HG03460 (cell line): ENCODE data around the gene GDI1.

Experiments used
- ATAC-seq: cut with Tn5 transposase; IDR thresholded peaks from one replicate; pipeline ENCODE4 v1.9.1; 2021; ENCODE audit not compliant: unreplicated experiment

GDI1 gene

DNA sequence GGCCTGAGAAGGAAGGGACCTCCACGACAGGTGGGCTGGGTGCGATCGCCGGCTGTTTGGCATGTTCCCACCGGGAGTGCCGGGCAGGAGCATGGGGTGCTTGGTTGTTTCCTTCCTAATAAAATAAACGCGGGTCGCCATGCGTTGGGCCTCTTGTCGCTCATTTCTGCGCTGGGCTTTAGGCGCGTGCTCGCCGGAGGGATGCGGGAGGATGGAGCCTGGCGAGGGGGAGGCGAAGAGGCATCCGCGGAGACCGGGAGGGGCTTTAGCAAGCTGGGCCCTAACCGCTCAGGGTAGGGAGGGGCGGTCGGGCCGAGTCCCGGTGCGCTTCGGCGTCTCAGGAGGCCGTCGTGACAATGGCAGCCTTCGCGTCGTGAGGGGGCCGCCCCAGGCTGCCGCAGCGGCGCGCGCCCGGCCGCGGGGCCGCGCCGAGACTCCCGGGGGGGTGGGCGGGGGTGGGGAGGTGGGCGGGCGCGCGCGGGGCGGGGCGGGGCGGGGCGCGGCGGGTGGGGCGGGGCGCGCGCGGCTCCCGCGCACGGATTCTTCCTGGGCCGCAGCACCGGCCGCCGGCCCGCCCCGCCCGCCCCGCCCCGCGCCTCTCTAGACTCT, 476 bp upstream of the GDI1 start:
- no peak for ATAC-seq

DNA sequence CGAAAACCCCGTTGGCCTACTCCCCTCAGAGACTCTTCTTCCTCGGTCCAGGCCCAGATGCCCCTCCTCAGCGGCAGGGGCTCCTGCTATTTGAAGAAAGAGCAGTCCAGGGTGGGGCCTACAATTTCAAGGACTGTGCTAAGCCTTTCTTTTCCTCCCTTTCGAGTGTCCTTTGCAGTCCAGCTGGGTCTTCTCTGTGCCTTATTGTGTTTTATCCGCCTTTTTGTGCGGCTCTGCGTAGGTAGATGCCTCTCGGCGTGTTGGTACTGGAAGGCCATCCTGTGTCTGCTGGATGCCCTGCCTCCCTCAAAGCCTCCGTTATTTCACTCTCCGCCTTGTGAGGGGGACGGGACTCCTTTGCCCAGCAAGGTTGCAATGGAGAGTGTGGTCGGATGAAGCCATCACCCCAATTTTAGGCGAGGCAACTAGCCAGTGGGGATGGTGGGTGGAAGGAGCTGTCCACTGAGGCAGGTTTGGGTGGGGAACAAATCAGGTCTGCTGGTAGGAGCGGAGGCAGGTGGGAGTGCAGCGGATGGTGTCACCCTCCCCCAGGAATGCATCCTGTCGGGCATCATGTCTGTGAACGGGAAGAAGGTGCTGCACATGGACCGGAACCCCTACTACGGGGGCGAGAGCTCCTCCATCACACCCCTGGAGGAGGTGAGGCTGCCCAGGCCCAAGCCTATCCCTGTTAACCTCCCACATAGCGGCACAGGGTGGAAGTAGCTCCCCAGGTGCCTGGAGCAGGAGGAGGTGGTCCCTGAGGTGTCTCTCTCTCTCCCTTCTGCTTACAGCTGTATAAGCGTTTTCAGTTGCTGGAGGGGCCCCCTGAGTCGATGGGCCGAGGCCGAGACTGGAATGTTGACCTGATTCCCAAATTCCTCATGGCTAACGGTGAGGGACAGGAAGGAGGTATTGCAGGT, 1.3 kb downstream of the GDI1 start:
- no peak for ATAC-seq

DNA sequence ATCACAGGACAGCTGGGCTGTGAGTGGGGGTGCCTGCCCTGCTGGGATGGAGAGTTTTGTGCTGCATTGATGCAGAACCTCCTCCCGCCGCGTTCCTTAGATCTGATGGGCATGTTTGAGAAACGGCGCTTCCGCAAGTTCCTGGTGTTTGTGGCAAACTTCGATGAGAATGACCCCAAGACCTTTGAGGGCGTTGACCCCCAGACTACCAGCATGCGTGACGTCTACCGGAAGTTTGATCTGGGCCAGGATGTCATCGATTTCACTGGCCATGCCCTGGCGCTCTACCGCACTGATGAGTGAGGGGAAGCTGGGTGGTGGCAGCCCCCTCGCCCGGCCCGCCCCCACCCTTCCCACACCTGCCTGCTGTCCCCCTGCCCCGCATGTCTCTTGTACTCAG, 2.9 kb downstream of the GDI1 start:
- no peak for ATAC-seq

DNA sequence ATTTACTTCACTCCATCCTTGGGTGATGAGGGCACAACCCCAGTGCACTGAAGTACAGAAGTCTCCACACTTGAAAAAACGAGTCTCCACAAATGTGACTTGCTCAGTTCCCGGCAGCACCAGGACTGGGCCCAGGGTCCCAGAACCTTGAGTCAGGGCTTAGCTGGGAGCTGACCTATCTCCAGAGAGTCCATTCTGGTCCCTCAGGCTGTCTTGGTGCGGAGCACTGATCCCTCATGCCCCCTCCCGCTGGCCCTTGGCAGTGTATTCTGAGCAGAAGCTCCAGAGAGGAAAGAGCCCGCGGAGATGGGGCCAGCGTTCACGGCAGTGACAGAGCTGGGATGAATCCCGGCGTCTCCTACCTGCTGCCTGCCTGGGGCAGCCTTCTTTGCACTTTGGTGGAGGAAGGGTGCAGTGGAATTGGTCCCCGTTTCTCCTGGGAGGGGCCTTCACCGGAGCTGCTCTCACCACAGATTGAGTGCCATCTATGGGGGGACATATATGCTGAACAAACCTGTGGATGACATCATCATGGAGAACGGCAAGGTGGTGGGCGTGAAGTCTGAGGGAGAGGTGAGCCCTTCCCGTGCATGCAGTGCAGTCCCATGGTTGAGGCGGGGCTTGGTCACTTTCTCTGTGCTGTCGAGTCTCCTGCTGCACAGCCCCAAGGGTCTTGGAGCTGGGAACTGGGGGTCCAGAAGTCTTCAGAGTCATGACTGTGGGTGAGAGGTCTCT, 3.8 kb downstream of the GDI1 start:
- ATAC-seq: no peak

DNA sequence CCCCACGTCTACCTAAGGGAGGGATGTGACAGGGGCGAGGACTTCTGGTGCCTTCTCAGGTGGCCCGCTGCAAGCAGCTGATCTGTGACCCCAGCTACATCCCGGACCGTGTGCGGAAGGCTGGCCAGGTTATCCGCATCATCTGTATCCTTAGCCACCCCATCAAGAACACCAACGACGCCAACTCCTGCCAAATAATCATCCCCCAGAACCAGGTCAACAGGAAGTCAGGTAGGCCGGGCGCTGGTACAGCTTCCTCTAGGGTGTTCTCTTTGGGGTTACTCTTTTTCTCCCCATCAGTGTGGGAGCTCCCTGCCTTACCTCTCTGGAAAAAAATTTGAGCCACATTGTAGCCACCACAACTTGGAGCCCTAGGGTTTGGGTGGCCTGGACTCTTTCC, 4.6 kb downstream of the GDI1 start:
- no peak for ATAC-seq

DNA sequence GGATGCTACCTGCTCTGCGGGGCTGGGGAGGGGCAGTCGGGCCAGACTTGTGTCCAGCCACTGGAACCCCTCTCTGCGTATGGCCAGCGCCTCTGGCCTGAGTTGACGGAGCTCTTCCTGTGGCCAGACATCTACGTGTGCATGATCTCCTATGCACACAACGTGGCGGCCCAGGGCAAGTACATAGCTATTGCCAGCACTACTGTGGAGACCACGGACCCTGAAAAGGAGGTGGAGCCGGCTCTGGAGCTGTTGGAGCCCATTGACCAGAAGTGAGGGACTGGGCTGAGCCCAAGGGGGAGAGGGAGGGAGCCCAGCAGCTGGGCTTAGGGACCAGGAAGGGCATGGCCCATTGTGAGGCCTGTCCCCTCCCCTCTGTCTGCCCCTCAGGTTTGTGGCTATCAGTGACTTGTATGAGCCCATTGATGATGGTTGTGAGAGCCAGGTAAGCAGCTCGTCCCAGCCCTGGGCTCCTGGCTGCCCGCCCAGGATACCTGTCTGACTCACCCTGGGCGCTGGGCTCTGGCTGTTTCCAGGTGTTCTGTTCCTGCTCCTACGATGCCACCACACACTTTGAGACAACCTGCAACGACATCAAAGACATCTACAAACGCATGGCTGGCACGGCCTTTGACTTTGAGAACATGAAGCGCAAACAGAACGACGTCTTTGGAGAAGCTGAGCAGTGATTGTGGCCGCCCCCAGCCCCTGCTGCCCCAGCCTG, 5.2 kb downstream of the GDI1 start:
- ATAC-seq: no peak

DNA sequence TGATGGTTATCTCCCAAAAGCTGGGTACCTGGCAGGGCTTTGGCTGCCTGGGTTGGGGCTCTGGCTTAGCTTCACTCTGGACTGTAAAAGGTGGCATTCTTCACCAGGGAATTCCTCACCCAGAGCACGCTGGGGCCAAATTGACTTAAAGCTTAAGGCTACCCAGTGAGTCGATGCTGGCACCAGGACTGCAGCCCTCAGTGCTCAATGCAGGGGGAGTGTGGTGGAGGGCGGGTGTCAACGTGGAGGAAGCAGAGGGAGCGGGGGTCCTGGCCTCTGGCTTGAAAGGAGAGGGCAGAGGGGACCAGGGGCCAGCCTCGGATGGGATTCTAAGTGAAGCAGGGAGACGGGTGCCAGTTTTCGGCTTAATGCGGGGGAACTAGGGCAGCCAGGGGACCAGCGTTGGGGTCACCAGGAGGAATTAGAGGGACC, 6.5 kb downstream of the GDI1 start:
- ATAC-seq: peak; percentile 2

DNA sequence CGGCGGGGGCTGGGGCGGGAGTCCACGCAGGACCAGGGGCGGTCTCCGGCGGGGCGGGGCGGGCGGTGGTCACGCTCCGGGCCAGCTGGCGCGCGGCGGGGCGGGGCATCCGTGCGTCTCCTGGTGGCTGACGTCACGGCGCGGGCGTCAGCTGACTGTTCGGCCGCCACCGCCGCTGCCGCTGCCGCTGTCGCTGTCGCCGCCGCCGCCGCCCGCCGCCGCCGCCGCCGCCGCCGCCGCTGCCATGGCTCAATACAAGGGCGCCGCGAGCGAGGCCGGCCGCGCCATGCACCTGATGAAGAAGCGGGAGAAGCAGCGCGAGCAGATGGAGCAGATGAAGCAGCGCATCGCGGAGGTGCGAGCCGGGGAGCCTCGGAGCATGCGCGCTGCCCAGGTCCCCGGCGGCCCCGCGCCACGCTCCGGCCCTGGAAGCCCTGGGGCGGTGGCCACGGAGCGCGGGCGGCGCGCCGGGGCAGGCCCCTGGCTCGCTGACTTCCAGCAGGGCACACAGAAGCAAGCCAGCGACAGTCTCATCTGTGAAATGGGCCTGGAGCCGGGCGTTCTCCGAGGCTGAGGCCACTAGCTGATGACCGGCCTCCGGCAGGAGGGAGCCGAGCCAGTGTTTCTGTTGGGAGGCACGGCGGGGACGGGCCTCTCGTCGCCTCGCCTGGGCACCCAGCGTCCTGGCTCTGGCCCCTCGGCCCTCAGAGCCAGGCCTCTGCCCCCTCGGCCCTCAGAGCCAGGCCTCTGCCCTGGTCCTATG, 7.2 kb downstream of the GDI1 start, which contains the start of gene FAM50A:
Gene FAM50A, plus strand, starts transcription at position 150 of the 763 bp plus-strand sequence. Its CDS starts 95 bp downstream, at position 245.
- ATAC-seq: peak; percentile 87

DNA sequence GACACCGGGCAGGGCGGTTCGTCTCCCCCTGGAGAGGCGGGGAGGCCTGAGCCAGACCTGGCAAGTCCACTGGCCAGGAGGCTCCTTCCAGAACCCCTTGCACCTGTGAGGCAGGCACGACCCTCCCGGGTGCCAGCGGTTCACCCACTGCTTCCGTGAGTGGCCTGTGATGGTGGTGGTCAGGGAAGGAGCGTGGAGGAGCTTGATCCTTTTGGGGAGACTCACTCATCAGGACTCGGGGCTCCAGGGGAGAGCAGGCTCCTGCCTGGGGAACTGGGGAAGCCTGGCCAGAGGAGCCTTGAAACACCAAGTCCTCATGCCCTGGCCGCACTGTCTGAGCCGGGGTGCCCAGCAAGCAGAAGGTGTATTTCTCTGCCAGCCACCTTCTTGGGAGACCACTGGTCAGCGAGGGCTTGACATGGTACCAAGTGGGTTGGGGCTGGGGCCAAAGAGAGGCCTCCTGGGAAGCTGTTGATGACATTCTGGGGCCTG, 7.8 kb downstream of the GDI1 start:
- ATAC-seq: no peak

DNA sequence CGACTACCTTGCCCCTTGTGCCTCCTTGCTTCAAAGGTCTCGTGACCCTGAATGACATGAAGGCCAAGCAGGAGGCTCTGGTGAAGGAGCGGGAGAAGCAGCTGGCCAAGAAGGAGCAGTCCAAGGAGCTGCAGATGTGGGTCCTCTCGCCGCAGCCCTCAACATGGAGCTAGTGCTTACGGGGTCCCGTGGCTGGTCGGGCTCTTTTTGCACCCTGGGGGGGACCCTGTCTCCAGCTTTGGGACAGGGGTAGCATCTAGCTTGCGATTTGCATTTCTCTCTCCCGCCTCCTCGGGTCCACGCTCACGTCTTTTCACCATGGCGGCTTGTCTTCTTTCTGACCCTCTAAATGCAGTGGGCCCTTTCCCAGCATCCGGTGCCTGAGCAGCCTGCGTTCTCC, 8.8 kb downstream of the GDI1 start:
- ATAC-seq: no peak

DNA sequence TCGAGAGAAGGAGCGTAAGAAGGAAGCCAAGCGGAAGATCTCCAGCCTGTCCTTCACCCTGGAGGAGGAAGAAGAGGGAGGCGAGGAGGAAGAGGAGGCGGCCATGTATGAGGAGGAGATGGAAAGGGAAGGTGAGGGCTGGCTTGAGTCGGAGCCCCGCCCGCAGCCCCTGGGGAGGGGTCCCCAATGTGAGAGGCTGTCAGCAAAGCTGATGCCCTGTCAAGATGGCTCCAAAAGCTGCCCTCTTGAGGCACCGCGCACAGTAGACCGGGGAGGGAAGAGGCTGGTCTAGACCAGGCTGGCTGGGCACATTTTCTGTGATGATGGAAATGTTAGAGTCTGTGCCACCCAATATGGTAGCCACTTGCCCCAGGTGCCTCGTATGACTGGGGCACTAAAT, 9.5 kb downstream of the GDI1 start:
- ATAC-seq: no peak

DNA sequence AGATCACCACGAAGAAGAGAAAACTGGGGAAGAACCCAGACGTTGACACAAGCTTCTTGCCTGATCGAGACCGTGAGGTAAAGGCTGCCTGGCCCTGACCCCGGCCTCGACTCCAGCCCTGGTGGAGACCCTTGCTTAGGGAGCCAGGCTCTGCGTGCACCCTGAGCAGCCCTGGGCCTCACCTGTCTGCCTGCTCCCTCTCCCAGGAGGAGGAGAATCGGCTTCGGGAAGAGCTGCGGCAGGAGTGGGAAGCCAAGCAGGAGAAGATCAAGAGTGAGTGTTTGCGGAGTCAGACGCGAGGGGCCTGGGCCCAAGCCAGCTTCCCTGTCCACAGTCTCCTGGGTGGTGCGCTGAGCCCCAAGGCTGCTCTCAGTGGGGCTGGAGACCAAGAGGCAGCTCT, 11.5 kb downstream of the GDI1 start:
- ATAC-seq: no peak

DNA sequence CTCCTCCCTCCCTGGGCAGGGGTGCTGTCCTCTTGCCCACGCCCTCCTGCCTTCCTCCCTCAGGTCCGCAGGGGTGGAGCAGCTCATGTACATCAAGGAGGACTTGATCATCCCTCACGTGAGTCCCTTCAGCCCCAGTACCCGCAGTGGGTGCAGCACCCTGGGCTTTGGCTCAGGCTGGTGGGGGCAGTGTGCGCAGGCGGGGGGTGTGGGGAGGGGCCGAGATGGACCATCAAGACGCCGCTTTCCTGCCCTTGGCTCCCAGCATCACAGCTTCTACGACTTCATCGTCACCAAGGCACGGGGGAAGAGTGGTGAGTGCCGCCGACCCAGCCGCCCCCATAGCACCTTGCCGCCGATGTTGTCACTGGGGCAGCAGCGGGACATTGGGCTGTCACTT, 12.7 kb downstream of the GDI1 start:
- no peak for ATAC-seq

DNA sequence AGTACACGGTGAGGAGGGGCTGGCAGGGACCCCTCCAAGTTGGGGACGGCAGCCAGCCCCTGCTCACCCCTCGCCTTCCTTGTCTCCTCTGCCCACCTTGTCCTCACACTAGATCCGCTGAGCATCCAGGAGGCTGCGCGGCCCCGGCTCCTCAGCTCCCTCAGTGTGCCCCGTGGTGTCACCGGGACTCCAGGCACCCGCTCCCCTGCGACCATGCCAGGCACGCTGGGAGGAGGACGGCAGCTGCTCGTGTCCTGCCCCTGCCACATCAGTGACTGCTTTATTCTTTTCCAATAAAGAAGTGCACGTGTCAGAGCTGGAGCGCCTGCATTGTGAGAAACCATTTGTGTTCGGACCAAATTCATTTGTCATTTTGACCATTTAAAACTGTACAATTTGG, 13.4 kb downstream of the GDI1 start:
- ATAC-seq: no peak

DNA sequence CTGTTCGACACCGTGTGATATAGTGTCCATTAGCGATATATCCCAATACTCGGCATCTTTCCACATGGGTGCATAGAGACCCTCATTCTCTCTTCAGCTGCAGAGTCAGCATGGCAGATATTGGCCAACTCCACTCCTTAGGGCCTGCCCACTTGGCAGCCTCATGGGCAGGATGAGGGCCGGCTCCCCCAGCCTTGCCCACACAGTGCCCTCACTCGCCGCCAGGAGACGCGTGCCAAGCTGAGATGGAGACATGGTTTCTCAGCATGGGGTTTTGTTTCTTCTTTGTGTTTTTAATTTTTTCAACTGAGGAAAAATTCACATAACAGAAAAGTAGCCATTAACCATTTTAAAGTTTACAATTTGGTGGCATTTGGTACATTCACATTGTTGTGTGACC, 15.9 kb downstream of the GDI1 start:
- no peak for ATAC-seq

DNA sequence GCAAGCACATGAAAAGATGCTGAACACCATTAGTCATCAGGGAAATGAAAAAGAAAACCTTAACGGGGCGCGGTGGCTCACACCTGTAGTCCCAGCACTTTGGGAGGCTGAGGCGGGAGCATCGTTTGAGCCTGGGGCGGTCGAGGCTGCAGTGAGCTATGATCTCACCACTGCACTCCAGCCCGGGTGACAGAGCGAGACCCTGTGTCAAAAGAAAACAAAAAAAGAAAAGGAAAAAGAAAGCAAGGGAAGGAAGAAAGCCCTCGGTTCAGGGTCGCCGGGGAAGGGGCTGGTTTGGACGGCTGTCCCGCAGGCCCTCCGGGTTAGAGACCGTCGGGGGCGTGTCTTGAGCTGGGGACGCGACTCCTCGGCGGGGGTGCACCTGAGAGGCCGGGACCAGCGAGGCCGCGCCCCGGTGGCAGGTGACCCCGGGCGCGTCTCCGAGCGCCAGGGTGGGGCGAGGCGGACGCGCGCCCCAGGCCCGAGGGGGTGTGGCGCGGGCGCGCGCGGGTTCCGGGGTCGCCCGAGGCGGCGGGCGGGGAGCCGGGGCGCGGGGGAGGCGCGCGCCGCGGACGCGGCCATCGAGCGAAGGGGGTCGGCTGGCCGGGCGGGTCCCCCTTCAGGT, 20.6 kb downstream of the GDI1 start:
- peak; percentile 54 for ATAC-seq

DNA sequence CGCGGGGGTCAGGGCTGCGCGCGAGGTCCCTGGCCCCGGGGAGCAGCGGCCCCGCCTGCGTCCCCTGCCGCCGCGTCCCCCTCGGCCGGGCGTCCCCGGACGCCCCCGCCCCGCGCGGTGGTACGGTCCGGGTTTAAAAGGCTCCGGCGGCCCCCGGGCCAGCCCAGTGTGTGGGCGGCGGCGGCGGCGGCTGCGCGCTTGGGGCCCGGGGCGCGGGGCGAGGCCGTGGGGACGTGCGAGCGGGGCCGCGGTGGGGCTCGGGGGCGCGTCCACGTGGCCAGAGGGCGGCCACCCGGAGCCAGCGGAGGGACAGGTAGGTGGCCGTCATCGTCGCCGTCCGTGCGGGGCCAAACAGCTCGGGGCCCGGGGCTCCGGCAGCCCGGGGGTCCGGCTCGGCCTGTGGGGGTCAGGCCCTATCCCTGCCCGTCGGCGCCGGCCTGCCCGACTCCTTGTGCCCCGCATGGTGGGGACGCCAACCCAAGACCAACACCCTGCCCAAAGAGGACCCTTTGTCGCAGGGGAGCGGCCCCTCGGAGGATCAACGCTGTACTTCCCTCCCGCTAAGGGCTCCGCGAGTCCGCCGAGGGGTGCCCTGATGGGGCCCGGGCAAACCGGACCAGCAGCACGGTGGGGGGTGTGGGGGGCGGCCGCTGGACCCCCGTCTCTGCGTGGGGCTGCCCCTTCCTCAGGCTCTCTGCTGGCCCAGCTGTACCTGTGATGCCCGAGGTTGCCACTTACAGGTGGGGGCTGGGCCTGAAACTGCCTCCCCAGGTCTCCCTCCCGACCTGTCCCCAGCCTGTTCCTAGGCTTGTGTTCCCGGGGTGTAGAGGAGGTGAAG, 21.4 kb downstream of the GDI1 start, which contains the start of gene PLXNA3:
Gene PLXNA3, plus strand, starts transcription at position 166 of the 838 bp plus-strand sequence. CDS start 1,903 bp downstream, outside the sequence.
- ATAC-seq: peak; percentile 55

DNA sequence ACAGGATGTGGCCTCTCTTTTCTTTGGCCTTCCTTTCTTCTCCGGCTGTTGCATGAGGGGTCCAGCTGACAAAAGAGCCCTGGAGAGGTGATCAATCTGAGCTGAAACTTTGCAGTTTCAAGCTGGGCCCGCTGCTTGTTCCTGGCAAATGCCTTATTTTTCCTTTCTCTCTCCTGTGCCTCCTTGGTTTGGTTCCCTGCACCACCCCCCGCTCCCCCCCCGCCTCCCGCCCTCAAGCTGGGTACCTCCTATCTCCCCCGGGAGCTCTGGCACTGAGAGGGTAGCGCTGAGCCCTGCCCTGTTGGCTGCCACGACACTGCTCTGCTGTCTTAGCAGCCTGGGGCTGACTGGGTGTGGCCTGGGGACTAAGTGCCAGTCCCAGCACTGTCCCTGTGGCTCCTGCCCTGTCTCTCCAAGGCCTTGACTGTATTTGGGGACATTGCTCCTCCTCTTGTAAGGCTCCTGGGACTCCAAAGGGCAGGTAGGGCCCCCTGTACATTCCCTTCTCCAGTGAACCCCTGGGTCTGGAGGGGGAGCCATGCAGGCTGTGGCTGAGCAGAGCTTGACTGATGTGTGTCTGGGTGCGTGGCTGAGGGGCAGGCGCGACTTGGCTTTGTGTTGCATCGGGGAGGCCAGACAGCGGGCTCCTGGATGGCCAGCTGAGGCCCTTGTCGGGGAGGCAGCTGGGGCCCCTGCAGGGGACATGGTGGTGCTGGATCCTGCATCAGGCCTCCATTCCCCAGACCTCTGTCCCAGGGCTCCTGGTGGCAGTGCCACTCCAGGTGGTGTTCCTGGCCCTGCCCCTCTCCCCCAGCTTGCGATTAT, 22.2 kb downstream of the GDI1 start:
- ATAC-seq: no peak
